GM19395 (cell line): ENCODE results near the gene ID3.

ENCODE experiments used
- ATAC-seq: cut with Tn5 transposase; IDR thresholded peaks from one replicate; pipeline ENCODE4 v1.9.1; 2021; ENCODE audit warnings: mild to moderate bottlenecking, moderate library complexity; ENCODE audit not compliant: unreplicated experiment

ID3 gene

GRCh38 chr1:23528250-23528978, 30.9 kb downstream of the ID3 start:
- peak; percentile 59 for ATAC-seq

GRCh38 chr1:23527900-23528249, 31.4 kb downstream of the ID3 start:
- ATAC-seq: no peak

GRCh38 chr1:23527366-23527765, 31.9 kb downstream of the ID3 start:
- no peak for ATAC-seq

- no peak for ATAC-seq
Measured at GRCh38 chr1:23526329-23527041, 32.8 kb downstream of the ID3 start.

GRCh38 chr1:23525558-23526250, 33.6 kb downstream of the ID3 start:
- no peak for ATAC-seq

GRCh38 chr1:23524716-23525401, 34.4 kb downstream of the ID3 start:
- ATAC-seq: no peak

GRCh38 chr1:23524163-23524562, 35.1 kb downstream of the ID3 start:
- ATAC-seq: no peak

- no peak for ATAC-seq
Measured at GRCh38 chr1:23522244-23522982, 36.9 kb downstream of the ID3 start.

- no peak for ATAC-seq
Measured at GRCh38 chr1:23521588-23521987, 37.7 kb downstream of the ID3 start.

GRCh38 chr1:23517581-23517980, 41.7 kb downstream of the ID3 start:
- ATAC-seq: no peak

- no peak for ATAC-seq
Measured at GRCh38 chr1:23515905-23516304, 43.4 kb downstream of the ID3 start.

GRCh38 chr1:23514111-23514679, 45.1 kb downstream of the ID3 start:
- no peak for ATAC-seq

GRCh38 chr1:23509896-23510295, 49.4 kb downstream of the ID3 start:
- no peak for ATAC-seq
